Astrocyte of the spinal cord (primary cell): ENCODE data around the gene CXCL12.

Experiments
- DNase-seq: peaks from one replicate; pipeline ENCODE4 v3.0.0; 2011; ENCODE audit warnings: low read depth, low spot score
- H3K4me3 ChIP-seq: 2 replicates; pipeline ENCODE4 v1.5.1; 2011; ENCODE audit warnings: low read depth, mild to moderate bottlenecking, low read length, moderate library complexity
- in situ Hi-C: cut with HindIII; loops from 2 replicates; pipeline ENCODE4 v1.10.0; 2017; ENCODE audit warnings: low sequenced_read_pairs
- TF ChIP-seq, protein P1 (sequence below): IDR thresholded peaks from 2 replicates; pipeline ENCODE4 v1.5.1; 2012; ENCODE audit warnings: low read depth, mild to moderate bottlenecking, low read length, inconsistent platforms

Gene CXCL12

DNA sequence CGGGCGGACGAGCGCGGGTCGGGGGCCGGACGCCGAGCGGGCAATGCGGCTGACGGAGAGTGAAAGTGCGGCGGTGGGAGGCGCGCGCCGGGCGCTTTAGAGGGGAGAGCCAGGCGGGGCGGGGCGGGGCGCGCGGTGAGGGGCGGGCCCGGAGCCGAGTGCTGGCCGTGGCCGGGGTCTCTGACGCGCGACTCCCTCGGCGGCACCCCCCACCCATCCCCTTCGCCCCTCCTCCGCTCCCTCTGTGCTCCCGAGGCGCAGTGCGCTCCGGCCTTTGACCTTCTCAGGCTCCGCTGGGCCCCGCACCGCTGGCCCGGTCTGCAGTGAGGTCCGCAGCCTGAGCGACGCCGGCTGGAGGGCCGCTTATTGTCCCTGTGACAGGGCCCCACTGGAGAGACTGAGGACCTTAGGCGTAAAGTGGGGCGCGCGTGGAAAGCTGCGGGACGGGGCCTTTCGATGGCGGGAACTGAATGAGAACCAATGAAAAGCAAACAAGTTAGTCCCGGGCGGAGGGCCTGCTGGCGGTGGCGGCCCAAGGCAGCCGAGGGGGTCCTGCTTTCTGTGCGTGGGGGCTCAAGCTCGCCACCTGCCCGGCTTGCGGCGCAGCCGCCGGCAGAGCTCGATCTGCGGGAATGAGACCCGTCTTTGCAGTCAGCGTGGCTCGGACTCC lies at the start of gene CXCL12:
CXCL12 (minus strand) TSS at position 72 of the 670 bp plus-strand sequence. CDS start 92 bp downstream, outside the sequence.
- TF ChIP-seq, protein P1, sequence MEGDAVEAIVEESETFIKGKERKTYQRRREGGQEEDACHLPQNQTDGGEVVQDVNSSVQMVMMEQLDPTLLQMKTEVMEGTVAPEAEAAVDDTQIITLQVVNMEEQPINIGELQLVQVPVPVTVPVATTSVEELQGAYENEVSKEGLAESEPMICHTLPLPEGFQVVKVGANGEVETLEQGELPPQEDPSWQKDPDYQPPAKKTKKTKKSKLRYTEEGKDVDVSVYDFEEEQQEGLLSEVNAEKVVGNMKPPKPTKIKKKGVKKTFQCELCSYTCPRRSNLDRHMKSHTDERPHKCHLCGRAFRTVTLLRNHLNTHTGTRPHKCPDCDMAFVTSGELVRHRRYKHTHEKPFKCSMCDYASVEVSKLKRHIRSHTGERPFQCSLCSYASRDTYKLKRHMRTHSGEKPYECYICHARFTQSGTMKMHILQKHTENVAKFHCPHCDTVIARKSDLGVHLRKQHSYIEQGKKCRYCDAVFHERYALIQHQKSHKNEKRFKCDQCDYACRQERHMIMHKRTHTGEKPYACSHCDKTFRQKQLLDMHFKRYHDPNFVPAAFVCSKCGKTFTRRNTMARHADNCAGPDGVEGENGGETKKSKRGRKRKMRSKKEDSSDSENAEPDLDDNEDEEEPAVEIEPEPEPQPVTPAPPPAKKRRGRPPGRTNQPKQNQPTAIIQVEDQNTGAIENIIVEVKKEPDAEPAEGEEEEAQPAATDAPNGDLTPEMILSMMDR, result no peak
- no peak for DNase-seq
- H3K4me3 ChIP-seq, result peak within 1 kb of the TSS; percentile 51
- in situ Hi-C loops, result no loop called here

DNA sequence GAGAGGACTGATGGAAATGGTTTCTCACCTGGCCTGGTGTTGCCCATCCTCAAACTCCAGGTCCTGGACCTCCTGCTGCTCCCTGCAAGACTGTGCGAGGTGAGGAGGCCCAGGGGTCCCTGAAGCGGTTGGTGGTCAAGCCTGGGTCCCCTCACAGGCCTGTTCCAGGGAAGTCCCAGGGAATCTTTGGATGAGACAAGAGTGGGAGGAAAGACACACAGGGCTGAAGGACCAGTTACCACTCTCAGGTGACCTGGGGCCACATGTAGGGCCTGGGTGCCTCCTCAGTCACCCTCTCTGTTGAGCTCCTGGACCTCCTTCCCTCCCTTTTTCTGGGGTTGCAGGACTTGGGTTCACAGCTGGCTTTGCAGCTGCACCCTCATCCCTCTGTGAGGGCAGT lies 42.6 kb upstream of the CXCL12 start:
- no peak for DNase-seq
- in situ Hi-C loops, result no loop called here
- H3K4me3 ChIP-seq, result no peak overlapping the region
- TF ChIP-seq, protein P1, result no peak

DNA sequence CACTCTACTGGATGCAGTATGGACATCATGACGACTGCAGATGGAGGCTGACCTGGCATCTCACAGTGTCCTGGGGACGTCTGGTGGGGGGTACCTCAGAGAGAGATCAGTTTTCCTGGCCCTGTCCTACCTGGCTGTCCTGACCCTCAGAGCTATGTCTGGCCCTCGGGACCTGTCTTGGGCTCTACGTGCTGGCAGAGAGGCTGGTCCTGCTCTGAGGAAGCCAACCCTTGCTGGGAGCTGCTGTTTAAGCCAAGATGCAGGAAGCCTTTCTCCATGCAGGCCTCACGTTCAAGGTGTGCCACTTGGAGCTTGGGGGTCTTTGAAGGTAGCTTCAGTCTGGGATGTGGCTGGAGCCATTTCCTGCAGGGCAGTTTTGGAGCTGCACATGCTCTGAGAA lies 42.1 kb upstream of the CXCL12 start:
- DNase-seq, result no peak
- in situ Hi-C loops, result no loop called here

DNA sequence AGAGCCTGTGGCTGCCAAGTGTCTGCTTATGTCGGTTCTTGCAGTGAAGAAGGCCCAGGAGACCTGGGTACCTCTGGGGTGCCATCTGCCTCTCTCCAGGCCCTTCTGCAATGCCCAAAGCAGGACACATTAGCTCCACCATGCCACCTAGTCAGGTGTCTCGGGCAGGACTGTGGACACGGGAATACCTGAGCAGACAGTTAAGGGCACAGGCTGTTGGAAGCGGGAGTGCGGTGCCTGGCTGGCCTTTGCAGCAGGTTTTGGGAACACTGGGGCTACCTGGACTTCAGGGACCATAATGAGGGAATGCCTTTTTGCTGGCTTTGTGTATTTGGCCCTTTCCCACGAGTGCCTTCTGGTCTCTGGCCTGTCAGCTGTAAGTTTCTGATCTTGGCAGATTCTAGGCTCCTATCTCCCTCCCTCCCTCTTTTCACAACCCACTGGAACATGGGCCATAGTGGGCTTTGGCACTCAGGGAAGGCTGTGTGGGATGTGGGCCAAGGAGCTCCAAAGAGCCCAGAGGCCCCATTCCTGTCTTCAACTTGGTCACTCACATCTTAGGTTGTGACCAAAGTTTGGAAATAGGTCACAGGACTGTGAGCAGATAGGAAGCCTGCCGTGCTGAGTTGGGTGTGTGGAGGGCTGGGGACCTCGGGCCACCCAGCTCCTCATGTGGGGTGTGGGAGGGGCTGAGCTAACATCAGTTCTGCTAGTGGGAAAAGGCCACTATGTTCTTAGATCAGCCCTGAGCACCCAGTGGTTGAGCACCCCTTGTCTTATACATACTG lies 41.5 kb upstream of the CXCL12 start:
- TF ChIP-seq, protein P1, result no peak
- no peak for DNase-seq
- in situ Hi-C loops, result no loop called here

More for the DNA sequence above, 42.1 kb upstream of the CXCL12 start:
- H3K4me3 ChIP-seq, result no peak overlapping the region
- TF ChIP-seq, protein P1, result no peak

DNA sequence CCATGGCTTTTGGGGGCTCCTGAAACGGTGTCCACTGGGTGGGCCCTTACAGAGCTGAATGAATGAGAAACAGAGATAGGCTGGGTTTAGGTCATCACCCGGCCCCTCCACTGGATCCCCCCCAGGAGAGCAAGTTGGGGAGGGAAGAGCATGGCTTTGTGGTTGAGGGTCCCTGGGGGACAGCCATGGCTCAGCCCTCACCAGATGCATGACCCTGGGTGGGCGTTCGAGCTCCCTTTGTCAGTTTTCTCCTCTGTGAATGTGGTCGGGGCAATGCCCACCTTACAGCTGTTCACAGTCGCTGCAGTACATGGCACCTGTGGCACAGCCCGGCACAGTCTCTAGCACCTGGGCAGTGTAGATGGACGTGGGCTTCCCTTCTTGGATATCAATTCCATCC lies 40.6 kb upstream of the CXCL12 start:
- TF ChIP-seq, protein P1, result no peak
- DNase-seq, result no peak
- H3K4me3 ChIP-seq, result no peak overlapping the region
- in situ Hi-C loops, result no loop called here

More for the DNA sequence above, 41.5 kb upstream of the CXCL12 start:
- no peak overlapping the region for H3K4me3 ChIP-seq

DNA sequence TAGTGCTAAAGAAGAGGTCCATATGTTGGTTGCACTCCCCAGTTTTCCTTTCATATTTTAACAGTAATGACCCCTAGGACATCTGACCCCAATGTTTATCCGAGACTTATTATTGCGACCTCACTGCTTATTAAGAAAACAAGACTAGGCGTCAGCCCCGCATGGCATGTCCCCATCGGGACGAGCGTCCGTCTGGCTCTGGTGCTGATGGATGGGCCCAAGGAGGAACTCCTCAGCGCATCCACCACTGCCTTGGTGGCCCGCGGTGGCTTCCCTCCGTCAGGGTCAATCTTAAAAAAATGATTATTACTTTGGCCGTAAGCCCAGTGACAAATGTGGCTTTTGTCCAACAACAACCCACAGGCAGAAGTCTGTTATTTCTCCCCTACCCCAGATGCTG lies 40.1 kb upstream of the CXCL12 start:
- H3K4me3 ChIP-seq, result no peak overlapping the region
- DNase-seq, result no peak
- in situ Hi-C loops, result no loop called here
- TF ChIP-seq, protein P1, result no peak
